ENCODE measurements around the gene C6orf118.

C6orf118 gene

DNA sequence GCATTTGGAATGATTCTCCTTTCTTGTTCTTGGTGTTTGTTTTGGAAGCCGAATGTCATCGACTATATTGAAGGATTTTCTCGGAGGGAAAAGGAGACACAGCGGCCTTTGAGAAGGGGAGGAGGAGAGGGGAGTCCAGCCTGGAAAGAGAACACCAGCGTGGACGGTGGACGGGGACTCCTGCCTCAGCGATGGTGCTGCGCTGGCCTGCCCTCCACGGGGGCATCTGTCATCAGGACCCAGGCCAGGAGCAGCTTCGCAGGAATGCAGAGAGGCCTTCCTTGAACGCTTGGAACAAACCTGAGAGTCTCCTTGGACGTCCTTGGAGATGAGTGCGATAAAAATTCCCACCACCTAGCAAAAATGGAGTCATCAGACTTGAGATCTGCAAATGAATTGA, 8.3 kb upstream of the C6orf118 start:
- DNase-seq (ENCODE audit: low spot score): no peak
- ChIA-PET CTCF (no interaction called here), POLR2A (ENCODE audit: low non-redundant PET) (no interaction called here)
- H3K27ac ChIP-seq: no peak overlapping the region
- TF ChIP-seq, protein P1, sequence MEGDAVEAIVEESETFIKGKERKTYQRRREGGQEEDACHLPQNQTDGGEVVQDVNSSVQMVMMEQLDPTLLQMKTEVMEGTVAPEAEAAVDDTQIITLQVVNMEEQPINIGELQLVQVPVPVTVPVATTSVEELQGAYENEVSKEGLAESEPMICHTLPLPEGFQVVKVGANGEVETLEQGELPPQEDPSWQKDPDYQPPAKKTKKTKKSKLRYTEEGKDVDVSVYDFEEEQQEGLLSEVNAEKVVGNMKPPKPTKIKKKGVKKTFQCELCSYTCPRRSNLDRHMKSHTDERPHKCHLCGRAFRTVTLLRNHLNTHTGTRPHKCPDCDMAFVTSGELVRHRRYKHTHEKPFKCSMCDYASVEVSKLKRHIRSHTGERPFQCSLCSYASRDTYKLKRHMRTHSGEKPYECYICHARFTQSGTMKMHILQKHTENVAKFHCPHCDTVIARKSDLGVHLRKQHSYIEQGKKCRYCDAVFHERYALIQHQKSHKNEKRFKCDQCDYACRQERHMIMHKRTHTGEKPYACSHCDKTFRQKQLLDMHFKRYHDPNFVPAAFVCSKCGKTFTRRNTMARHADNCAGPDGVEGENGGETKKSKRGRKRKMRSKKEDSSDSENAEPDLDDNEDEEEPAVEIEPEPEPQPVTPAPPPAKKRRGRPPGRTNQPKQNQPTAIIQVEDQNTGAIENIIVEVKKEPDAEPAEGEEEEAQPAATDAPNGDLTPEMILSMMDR (conservative IDR thresholded peaks at IDR 0.05; ENCODE audit: low read depth): no peak

DNA sequence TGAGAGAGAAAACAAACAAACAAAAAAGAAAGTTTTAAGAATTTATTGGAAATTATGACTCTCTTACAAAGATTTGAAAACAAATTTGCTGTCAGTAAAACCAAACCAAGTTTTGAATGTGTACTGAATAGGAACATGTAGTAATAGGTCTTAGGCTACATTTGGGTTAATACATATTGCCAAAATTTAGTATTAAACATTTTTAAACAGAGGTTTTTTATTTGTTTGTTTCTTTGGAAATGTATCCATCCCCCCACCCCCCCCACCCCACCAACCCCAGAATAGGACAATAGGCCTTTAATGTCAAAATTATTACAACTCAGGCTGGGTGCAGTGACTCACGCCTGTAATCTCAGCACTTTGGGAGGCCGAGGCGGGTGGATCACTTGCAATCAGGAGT, 2.5 kb downstream of the C6orf118 start:
- ChIA-PET CTCF (interaction anchor here (0.7 kb wide), 1 partner anchor 30 kb away, joined by 5 read pairs; no protein-coding TSS in a partner anchor), POLR2A (ENCODE audit: low non-redundant PET) (no interaction called here)
- TF ChIP-seq, protein P1 (conservative IDR thresholded peaks at IDR 0.05; ENCODE audit: low read depth): no peak
- H3K27ac ChIP-seq: no peak overlapping the region
- no peak for DNase-seq (ENCODE audit: low spot score)

DNA sequence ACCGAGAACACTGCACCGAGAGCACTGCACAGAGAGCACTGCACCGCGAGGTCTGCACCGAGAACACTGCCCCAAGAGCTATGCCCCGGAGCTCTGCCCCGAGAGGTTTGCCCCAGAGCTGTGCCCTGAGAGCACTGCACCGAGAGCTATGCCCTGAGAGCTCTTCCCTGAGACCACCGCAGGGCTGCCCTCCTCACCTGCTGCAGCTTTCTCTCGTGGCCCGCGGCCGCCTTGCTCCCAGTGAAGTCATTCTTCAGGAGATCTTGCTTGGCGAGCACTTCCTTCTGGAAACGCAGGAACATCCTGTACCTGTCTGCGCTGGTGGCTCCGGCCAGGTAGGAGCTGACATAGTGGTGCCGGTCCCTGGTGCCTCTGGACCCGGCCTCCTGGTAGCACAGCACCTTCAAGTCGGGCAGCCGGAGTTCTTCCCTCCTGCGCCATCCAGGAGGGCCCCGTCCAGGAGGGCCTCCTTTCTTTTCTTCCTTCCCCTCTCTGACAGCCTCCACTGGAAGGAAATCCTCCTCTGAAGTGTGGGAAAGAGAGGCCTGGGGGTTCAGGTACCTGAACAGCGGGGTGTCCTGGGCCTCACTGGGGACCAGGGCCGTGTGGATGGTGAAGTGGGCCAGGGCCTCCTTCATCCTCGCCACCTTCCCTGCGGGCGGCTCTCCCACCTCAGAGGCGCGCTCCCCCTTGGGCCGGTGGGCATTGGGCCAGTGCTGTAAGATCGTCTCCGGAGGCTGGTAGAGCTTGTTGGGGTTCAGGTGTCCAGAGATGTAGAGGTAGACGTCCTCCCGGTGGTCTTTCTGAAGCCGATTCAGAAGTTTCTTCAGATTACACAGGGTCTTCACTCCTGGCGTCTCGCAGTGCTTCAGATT, 7.8 kb downstream of the C6orf118 start:
- TF ChIP-seq, protein P1 (conservative IDR thresholded peaks at IDR 0.05; ENCODE audit: low read depth): no peak
- DNase-seq (ENCODE audit: low spot score): no peak
- POLR2A ChIA-PET (ENCODE audit: low non-redundant PET): no interaction called here
- no peak overlapping the region for H3K27ac ChIP-seq
- CTCF ChIA-PET: no interaction called here

DNA sequence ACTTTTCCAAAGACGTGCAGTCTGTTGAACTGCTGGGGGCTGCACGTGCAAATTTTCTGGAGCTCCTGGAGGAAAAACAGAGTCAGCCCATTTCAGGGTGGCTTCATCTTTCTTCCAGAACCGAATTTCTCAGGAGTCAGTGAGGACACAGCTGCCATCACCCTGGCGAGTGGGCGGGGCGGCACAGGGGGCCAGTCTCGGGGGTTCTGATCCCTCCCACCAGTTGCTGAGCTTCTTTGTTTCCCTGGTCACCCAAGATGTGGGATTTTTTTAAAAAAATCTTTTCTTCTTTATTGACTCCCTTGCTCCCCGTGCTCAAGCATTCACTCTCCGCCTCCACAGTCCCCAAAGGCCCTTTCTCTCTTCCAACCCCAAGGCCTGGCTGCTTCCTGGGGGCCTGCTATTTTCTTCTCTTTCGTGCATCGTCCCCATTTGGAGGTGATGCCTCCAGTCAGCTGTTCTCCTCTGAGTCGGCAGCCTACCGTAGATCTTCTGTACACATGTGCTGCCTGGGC, 8.9 kb downstream of the C6orf118 start:
- CTCF ChIA-PET: no interaction called here
- no peak for DNase-seq (ENCODE audit: low spot score)
- no peak overlapping the region for H3K27ac ChIP-seq
- POLR2A ChIA-PET (ENCODE audit: low non-redundant PET): no interaction called here
- TF ChIP-seq, protein P1 (conservative IDR thresholded peaks at IDR 0.05; ENCODE audit: low read depth): no peak

DNA sequence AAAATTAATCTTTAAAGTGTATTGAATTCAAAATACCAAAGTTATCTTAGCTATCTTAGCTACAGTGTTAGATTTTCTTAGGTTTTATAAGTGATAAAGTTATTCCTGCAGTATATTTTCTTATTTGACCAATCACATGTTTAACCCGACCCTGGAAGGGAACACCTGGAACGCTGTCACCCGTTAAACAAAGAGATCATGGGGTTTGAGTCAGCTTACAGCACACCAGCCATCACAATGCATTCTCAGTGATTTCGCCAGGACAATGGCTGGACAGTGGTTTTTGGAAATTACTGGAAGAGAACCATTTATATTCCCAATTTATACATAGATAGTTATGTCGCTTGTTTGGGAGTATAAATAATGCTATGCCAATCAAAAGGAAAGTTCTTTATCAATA, 10.5 kb downstream of the C6orf118 start:
- ChIA-PET POLR2A (ENCODE audit: low non-redundant PET) (no interaction called here), CTCF (no interaction called here)

DNA sequence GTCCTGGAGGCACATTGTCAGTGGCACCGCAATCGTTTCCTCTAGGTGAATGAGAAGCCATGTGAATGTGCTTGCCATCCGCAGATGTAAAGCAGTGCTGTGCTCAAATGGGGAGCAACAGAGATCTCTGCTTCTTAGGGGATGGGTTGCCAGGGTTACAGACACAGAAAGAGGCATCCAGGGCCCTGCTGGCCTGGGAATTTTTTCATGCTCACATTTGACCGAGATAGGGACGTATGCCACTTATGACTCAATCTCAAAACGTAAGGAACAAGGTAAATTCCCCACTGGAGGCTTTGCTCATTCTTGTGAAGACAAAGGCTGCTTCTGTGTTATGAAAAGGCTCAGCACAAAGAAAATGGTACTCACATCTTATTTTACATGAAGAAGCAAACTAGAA, 11.0 kb downstream of the C6orf118 start:
- no peak for DNase-seq (ENCODE audit: low spot score)
- TF ChIP-seq, protein P1 (conservative IDR thresholded peaks at IDR 0.05; ENCODE audit: low read depth): no peak
- POLR2A ChIA-PET (ENCODE audit: low non-redundant PET): no interaction called here
- H3K27ac ChIP-seq: no peak overlapping the region
- CTCF ChIA-PET: no interaction called here

More for the DNA sequence above, 10.5 kb downstream of the C6orf118 start:
- no peak for DNase-seq (ENCODE audit: low spot score)
- TF ChIP-seq, protein P1 (conservative IDR thresholded peaks at IDR 0.05; ENCODE audit: low read depth): no peak
- H3K27ac ChIP-seq: no peak overlapping the region
